AG10803 (cell line): Measurements from ENCODE around the gene ZBTB20.

ENCODE experiments used
- DNase-seq: peaks from one replicate; pipeline ENCODE4 v3.0.0; 2010; ENCODE audit warnings: low read depth
- H3K4me3 ChIP-seq: 2 replicates; pipeline ENCODE4 v1.5.1; 2011; ENCODE audit warnings: mild to moderate bottlenecking, low read length, control low read depth
- TF ChIP-seq, protein P1 (sequence below): conservative IDR thresholded peaks from 2 replicates; pipeline ENCODE4 v1.5.1; 2011; ENCODE audit warnings: mild to moderate bottlenecking, low read length, control low read depth, inconsistent platforms

The ZBTB20 gene

DNA sequence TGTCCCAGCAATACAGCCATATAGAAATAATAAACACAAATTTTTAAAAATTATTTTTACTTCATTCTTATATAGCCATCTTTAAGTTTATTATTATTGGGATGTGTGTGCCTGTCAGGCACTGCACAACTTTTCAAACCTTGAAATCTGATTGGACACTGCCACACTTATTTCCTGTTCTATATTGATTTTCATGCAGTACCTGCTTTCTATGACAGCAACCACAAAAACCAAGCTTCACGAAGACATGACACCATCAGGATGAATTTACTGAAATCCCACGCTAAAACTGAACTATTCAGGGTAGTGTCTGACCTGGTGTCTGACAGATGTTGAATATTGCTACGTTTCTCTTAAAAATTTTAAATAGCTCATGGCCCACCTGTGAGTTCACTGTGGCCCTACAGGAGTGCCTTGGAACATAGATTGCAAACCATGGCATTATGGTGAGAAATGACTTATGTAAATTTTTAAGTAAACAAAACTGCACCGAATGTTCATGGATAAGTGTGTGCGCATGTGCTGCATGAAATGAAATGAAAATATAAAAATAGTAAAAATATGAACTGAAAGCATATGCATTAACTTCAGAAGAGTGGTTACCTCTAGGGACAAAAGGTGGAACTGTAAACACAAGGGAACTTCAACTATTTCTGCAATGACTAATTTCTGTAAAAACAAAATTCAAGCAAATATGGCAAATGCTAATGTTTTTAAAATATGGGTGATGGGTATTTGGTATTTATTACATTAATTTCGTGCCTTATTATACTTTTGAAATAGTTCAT is 152.3 kb downstream of the ZBTB20 start:
- H3K4me3 ChIP-seq: no peak overlapping the region
- TF ChIP-seq, protein P1, sequence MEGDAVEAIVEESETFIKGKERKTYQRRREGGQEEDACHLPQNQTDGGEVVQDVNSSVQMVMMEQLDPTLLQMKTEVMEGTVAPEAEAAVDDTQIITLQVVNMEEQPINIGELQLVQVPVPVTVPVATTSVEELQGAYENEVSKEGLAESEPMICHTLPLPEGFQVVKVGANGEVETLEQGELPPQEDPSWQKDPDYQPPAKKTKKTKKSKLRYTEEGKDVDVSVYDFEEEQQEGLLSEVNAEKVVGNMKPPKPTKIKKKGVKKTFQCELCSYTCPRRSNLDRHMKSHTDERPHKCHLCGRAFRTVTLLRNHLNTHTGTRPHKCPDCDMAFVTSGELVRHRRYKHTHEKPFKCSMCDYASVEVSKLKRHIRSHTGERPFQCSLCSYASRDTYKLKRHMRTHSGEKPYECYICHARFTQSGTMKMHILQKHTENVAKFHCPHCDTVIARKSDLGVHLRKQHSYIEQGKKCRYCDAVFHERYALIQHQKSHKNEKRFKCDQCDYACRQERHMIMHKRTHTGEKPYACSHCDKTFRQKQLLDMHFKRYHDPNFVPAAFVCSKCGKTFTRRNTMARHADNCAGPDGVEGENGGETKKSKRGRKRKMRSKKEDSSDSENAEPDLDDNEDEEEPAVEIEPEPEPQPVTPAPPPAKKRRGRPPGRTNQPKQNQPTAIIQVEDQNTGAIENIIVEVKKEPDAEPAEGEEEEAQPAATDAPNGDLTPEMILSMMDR: no peak
- DNase-seq: no peak

DNA sequence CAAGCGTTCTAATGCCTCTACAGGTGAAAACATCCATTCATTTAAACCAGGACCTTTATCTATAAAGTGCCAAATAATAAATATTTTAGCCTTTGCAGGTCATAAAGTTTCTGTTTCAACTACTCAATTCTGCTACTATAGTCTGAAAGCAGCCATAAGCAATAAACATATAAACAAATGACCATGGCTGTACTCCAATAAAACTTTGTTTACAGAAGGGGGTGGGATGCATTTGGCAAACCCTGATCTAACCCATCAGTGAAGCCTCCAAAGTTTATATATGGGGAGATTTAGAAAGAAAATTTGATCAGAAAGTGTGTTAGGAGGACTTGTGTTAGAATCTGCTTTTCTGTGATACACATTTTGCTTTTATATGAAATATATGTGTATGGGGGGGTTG is 161.3 kb downstream of the ZBTB20 start:
- DNase-seq: no peak
- no peak overlapping the region for H3K4me3 ChIP-seq
- TF ChIP-seq, protein P1: no peak

DNA sequence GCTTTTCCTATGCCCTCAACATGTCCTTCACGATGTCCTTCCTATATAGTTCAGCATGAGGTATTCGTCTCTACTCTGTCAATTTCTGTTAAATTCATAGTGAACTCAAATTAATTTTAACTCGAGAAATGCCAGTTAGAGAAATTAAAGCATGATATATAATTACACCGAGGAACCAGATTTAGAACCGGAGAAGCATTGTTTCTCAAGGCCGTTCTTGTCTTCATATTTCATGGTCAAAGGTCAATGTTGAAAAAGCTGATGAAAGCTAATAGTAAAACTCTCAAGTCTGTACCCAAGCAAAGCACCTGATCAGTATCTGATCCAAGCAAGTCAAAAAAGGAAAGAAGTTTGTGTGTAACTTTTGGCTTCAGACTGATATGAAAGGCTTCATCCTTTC is 163.8 kb downstream of the ZBTB20 start:
- no peak for DNase-seq
- TF ChIP-seq, protein P1: no peak
- no peak overlapping the region for H3K4me3 ChIP-seq

GRCh38 chr3:114974387-114974786 is 172.7 kb downstream of the ZBTB20 start:
- no peak overlapping the region for H3K4me3 ChIP-seq
- TF ChIP-seq, protein P1: no peak
- DNase-seq: no peak

- no peak overlapping the region for H3K4me3 ChIP-seq
- no peak for DNase-seq
- TF ChIP-seq, protein P1: no peak
Observed at GRCh38 chr3:114973536-114973935, 173.6 kb downstream of the ZBTB20 start.

- no peak for DNase-seq
- TF ChIP-seq, protein P1: no peak
- H3K4me3 ChIP-seq: no peak overlapping the region
Observed at GRCh38 chr3:114967168-114967567, 179.9 kb downstream of the ZBTB20 start.

GRCh38 chr3:114962189-114962588 is 184.9 kb downstream of the ZBTB20 start:
- DNase-seq: no peak
- TF ChIP-seq, protein P1: no peak
- no peak overlapping the region for H3K4me3 ChIP-seq
